ENCODE measurements around the gene C11orf24.

GRCh38 chr11:68309621-68310185 is 37.9 kb upstream of the C11orf24 start:
- TF ChIP-seq POLR2A (IDR thresholded peaks at IDR 0.05; ENCODE audit: low read length) (no peak), JUNB (IDR thresholded peaks at IDR 0.05) (no peak), EP300 (IDR thresholded peaks at IDR 0.05) (no peak), CTCF (IDR thresholded peaks at IDR 0.05) (no peak), PBX3 (IDR thresholded peaks at IDR 0.05) (no peak), ELK1 (IDR thresholded peaks at IDR 0.05; ENCODE audit: low read depth, low read length) (no peak), CEBPB (IDR thresholded peaks at IDR 0.05) (no peak), HMGXB4 (CRISPR knock-in tag; IDR thresholded peaks at IDR 0.05; ENCODE audit: borderline replicate concordance) (no peak)
- TF ChIP-seq, protein P1, sequence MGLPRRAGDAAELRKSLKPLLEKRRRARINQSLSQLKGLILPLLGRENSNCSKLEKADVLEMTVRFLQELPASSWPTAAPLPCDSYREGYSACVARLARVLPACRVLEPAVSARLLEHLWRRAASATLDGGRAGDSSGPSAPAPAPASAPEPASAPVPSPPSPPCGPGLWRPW (IDR thresholded peaks at IDR 0.05) = no peak
